ENCODE results near the gene SH3PXD2A. TPM values are rescaled to one million over a fixed set of nuclear protein-coding genes. Genes with fewer than 3 reads are reported as not detected.

Gene SH3PXD2A
- total and polyA plus RNA-seq, 2 donors (not counting 1 experiment from before 2014, with no cell fraction given), result 3.2 to 33.5 TPM

Small RNAs within 50 kb of the gene (small RNA-seq; reads per million reads assigned to genes)
- not detected for gene RF00019 (ENCODE audit: insufficient read length, low read depth, low replicate concordance)

Other genes starting within 250 kb of the SH3PXD2A start
- gene STN1, start 62.6 kb upstream of the SH3PXD2A start, total RNA-seq, result 16.3 and 16.8 TPM in 2 replicates
- 18.4 and 24.5 TPM in 2 replicates for gene STN1, start 62.6 kb upstream of the SH3PXD2A start, polyA plus RNA-seq
- 22.6 and 24.5 TPM in 2 replicates for gene SLK, start 111.6 kb upstream of the SH3PXD2A start, total RNA-seq
- 2.9 and 4.9 TPM in 2 replicates for gene SLK, start 111.6 kb upstream of the SH3PXD2A start, polyA plus RNA-seq
- gene COL17A1, start 230.3 kb upstream of the SH3PXD2A start, total RNA-seq, result not detected in 2 replicates
- not detected in 2 replicates for gene COL17A1, start 230.3 kb upstream of the SH3PXD2A start, polyA plus RNA-seq